GM18907 (cell line): Measurements from ENCODE around the gene LRRC46.

ENCODE experiments used
- ATAC-seq: cut with Tn5 transposase; IDR thresholded peaks from one replicate; pipeline ENCODE4 v1.9.1; 2021; ENCODE audit warnings: mild to moderate bottlenecking, moderate library complexity; ENCODE audit not compliant: unreplicated experiment

The LRRC46 gene

GRCh38 chr17:47850692-47851573 is 19.5 kb downstream of the LRRC46 start, which contains the start of gene SP6:
SP6 (minus strand) TSS chr17:47851163; CDS start chr17:47848429, 2,734 bp downstream.
- ATAC-seq: no peak

GRCh38 chr17:47851764-47852112 is 20.3 kb downstream of the LRRC46 start:
- no peak for ATAC-seq

DNA sequence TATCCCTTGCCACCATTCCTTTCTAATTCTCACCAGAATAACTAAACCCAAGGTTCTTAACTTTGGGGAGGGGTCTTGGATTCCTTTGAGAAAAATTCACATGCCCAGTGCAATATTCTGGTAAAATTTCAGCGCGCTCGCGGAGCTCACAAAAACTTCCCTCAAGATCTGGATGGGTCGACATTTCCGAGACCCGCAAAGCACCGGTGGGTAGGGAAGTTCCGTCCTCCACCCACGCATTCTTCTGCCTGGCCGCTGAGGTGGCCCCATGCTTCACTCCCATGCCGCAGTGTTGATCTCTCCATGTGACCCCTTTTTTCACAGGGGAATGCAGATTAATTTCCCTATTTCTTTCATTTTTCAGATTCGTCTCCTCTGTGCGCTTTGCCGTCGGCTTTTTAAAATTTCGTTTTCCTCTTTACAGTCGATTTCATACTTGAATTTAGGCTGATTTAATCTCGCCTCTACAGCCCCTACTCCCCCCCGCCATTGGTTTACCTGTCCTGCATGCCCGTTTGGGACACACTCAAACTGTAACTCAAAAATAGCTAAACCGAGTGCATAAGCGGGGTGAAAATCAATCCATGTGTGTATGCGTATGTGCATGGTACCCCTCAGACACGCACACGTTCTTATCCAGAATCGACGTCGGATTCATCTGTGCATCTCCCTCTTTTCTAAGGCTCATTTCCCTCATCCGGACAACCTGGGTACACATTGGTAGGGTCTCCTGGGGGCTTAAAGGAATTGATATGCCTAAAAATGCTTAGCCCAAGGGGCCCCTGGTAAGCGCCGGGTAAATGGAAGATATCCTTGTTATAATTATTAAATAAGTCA is 20.9 kb downstream of the LRRC46 start:
- no peak for ATAC-seq

- ATAC-seq: no peak
Measured at GRCh38 chr17:47853616-47854015, 22.1 kb downstream of the LRRC46 start.

DNA sequence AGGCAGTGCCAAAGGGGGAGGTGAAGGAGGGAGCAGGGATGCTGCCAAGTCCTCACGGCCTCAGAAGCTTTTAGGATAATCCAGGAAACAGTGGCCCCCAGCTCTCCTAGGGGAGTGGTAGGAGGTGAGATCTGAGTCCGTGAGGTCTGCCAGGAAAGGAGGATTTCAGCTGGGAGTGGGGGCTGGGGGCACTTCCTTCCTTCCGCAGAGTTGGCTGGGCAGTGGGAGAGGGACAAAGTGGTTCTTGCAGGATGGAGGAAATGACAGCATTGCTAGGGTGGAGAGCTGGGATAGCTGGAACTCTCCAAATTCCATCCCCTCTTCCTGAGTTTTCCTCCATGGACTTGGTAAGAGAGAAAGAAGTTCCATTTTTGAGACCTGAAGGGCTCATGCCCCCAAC is 24.3 kb downstream of the LRRC46 start:
- ATAC-seq: no peak

- ATAC-seq: no peak
Measured at GRCh38 chr17:47856830-47857229, 25.4 kb downstream of the LRRC46 start.

GRCh38 chr17:47857551-47858455 is 26.3 kb downstream of the LRRC46 start:
- ATAC-seq: no peak

DNA sequence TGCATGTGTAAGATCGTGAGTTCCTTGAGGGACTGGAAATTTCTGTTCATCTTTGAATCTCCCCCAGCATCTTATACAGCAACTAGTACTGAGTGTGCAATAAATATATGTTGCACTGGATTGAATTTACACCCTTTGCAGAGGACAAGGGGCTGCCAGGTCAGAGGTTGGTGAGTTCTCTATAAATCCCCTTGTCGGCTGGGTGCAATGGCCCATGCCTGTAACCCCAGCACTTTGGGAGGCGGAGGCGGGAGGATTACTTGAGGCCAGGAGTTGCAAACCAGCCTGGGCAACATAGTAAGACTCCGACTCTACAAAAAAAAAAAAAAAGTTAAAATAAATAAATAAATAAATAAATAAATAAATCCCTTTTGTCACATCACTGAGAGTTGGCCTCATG is 28.9 kb downstream of the LRRC46 start:
- ATAC-seq: no peak

- ATAC-seq: no peak
Measured at GRCh38 chr17:47862621-47863440, 31.4 kb downstream of the LRRC46 start.

GRCh38 chr17:47864791-47865216 is 33.3 kb downstream of the LRRC46 start:
- no peak for ATAC-seq

GRCh38 chr17:47866941-47867340 is 35.5 kb downstream of the LRRC46 start:
- ATAC-seq: no peak

- ATAC-seq: no peak
Measured at GRCh38 chr17:47867813-47868533, 36.5 kb downstream of the LRRC46 start.

GRCh38 chr17:47869114-47869513 is 37.6 kb downstream of the LRRC46 start:
- ATAC-seq: no peak

DNA sequence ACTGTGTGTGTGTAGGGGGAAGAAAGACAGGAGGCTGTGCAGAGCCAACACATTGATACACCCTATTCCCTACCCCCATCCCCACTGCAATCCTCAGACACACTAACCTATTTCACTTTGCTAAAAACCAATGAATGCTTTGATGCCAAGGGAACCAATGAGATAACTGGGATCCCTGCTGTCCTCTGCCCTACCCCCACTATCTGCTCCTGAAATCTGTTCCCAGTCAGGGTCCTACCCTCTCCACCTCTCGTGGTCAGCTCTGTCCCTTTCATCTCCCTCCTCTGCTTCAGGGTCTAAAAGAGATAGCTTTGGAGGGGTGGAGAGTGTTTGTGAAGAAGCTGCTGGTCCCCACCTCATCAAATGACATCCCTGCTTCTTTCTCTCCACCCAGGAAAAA is 38.6 kb downstream of the LRRC46 start:
- ATAC-seq: no peak

DNA sequence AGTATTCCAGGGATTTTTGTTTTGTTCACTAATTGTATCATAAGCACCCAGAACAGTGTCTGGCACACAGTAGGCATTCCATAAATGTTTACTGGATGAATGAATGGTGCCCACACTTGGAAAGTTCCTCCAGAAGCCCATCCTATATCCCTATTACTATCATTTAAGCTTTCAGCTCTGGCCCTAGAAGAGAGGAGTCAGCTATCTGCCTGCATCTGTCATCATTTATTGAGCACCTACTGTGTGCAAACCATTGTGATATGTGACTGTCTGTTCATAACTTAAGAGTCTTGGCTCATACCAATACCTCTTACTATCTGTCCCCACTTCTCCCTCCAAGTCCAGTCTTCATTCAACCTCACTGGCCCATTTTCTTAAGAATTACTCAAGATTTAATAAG is 39.6 kb downstream of the LRRC46 start:
- ATAC-seq: no peak

GRCh38 chr17:47872019-47872650 is 40.7 kb downstream of the LRRC46 start:
- no peak for ATAC-seq

- ATAC-seq: no peak
Measured at GRCh38 chr17:47872651-47873161, 41.2 kb downstream of the LRRC46 start.

DNA sequence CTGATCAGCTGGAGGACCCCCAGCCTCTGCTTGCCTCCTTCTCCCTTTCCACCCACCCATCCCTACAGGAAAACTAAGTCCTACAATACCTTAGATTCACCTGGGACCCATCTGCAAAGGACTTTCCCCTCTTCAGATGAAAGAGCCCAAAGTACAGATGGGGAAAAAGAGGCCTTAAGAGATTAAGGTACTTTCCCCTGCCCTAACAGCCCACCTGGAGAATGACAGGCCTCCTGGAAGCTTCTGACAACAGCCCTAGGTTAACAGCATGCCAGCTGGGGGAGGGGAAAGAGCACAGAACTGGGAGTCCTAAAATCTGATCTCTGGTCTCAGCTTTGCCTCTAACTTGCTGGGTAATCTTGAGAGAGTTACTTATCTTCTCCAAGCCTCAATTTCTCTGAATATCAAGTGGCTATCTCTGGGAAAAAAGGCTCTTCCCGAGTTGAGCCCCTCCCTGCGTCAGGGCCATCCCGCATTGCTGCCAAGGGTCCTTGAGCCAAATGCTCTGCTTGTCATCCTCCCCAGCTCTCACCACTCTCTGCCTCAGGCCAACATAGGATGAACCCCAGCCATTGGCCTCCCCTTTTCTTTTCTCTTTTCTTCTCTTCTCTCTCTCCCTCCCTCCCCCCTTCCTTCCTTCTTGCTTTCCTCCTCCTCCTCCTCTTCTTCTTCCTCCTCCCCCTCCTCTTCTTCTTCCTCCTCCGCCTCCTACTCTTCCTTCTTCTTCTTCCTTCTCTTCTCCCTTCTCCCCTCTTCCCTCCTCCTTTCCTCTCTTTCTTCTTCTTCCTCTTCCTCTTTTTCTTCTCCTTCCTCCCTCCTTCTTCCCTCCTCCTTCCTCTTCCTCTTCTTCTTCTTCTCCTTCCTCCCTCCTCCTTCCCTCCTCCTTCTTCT is 42.0 kb downstream of the LRRC46 start:
- no peak for ATAC-seq
